Hematopoietic multipotent progenitor cell treated with erythropoietin and hydrocortisone succinate and interleukin-3 and kit ligand, for 17 days (in vitro differentiated cells): ENCODE data around the gene ZNF236.

Source experiments
- DNase-seq: peaks from one replicate; pipeline ENCODE4 v3.0.0-alpha.2; 2015; ENCODE audit warnings: low spot score

ZNF236 gene

DNA sequence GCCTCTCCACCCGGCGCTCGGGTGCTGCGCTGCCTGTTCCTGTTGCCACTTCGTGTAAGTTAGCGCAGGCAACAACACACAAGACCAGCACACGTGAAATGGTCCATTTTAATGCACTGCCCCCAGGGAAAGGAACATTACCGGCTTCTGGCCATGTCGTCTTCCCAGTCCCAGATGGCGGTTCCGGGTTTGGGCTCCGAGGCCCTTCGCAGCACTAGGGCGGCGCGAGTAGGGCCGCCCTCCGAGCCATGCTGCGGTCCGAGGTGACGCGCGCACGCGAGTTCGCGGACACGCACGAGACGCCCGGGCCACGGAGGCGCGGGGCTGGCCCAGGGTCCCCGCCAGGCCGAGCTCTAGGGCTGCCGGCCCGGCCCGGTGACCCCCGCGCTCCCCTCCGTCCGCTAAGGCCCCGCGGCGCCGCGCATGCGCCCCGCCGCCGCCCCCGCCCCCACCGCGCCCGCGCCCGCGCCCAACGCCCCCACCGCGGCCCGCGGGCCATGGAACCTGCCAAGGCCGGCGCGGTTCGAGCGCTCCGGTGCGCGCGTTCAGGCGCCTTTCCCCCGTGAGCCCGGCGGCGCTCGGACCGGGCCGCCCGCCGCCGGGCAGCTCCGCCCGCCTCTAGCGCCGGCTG is 367 bp upstream of the ZNF236 start:
- peak; percentile 46 for DNase-seq

DNA sequence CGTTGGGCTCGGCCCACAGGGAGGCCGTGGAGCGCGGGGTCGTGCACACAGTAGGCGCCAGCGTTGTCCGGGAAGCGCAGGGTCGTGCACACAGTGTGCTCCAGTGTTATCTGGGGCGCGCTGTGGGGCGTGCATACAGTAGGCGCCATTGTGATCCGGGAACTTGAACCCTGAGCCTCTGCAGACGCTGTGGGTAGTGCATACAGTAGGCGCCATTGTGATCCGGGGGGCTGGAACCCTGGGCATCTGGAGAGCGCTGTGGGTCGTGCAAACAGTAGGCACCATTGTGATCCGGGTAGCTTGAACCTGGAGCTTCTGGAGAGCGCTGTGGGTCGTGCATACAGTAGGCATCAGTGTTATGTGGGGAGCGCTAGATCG is 793 bp downstream of the ZNF236 start:
- no peak for DNase-seq

DNA sequence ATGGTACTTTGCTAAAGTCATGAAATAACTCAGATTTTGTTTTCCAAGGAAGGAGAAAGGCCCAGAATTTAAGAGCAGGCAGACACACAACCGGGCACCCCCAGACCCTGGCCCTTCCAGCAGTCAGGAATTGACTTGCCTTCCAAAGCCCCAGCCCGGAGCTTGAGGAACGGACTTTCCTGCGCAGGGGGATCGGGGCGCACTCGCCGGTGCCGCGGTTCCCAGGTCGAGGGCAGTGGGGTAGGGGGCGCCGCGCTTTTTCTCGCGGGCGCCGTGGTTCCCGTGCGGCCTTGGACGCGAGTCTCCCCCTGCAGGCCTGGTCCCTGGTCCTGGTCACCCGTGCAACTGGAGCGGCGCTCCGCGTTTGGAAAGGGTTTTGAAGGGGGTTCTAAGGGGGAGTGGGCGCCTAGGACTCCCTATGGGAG is 1.2 kb downstream of the ZNF236 start:
- no peak for DNase-seq

DNA sequence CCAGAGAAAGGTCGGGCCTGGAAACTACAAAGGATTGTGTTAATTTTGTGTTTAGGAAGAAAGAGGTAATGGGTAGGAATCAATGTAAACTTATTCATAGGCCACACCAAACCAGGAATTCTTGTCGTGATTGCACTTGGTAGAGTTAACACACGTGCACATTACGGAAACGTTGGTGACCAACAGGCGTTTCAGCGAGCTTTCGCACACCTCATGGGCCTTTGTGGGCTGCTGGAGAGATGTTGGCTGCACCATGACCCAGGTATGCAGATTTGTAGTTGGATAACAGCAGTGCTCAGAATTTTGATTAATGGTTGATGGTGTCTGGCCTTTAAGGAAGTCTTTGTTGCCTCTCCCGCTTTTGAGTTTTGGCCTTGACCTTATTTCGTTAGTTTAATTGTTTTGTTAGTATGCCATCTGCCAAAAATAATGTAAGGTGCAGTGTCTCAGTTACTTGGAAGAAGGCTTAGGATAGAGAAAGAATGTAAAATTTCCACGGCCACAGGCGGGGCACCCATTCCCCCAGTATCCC is 1.9 kb downstream of the ZNF236 start:
- DNase-seq, result no peak

DNA sequence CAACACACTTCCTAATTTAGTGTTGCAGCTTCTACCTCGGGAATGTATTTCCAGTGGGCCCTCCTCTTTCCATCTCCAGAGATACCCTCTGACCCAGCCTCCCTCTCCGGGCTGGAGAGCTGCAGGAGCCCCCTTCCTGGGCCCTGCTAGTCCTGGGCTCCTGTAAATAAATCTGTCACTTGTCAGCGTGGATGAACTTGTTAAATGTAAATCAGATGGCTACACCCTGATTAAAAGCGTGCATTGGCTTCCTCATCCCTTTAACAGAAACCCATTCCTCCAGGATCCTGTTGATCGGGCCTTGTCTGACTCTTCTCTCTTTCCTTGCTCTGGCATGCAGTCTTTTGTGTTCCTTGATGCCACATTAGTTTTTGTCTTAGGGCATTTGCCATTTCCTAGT is 2.4 kb downstream of the ZNF236 start:
- no peak for DNase-seq

DNA sequence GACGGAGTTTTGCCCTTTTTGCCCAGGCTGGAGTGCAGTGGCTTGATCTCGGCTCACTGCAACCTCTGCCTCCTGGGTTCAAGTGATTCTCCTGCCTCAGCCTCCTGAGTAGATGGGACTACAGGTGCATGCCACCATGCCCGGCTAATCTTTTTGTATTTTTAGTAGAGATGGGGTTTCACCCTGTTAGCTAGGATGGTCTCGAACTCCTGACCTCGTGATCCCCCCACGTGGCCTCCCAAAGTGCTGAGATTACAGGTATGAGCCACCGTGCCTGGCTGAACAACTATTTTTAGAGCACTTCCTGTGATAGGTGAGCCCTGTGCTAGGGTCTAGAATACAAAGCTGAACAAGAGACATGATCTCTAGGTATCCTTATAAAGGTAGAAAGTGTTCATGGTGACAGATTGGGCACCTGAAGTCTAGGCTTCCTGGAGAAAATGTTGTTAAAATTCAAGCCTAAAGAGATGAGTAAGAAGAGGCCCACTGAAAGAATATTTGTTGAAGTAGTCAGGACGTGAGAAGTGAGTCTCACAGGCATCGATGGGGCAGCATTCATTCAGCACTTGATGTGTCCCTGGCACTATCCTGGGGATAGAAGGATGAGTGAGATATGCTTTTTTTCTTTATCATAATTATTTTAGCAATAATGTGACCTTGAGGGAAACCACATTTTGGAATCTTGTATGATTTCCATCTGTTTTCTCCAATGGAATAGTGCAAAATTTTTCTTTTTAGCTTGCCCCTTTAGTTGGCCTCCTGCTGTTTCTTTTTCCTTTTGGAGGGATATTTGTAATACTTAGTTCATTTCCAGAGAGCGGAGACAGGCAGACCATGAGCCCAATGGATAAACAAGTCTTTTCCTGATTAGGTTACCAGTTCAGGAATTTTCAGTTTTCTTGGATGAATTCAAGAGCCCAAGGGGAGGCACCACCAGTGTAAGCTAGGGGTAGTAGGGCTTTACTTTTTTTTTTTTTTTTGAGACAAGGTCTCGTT is 5.1 kb downstream of the ZNF236 start:
- DNase-seq, result no peak

DNA sequence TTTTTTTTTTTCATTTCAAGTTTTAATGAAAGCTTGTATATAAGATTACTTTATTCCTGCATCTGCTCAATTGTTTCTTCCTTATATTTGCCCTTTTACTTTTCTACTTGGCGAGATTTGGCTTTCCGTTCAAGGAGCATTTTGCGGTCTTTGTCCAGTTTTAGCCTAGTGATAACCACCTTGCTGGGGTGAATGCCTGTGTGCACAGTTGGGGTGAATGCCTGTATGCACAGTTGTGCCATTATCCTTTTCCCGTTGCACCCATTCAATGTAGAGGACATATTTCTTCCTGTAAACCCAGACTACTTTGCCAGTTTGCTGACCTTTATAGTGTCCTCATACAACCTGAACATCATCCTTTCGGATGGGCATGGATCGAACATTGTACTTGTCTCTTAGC is 12.0 kb downstream of the ZNF236 start:
- no peak for DNase-seq

DNA sequence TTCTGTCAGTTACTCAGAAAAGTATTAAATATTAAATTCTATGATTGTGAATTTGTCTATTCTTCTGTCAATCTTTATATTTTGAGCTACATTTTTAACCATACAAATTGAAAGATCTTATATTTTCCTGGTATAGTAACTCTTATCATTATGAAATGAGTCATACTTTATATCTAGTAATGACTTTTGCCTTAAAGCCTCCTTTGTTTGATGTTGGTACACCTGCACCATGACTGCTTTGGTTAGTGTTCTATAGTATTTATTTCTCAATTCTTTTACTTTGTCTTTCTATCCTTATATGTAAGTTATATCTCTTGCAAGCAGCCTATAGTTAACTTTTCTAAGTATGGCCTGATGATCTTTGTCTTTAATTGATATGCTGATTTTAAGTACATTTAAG is 13.0 kb downstream of the ZNF236 start:
- no peak for DNase-seq

DNA sequence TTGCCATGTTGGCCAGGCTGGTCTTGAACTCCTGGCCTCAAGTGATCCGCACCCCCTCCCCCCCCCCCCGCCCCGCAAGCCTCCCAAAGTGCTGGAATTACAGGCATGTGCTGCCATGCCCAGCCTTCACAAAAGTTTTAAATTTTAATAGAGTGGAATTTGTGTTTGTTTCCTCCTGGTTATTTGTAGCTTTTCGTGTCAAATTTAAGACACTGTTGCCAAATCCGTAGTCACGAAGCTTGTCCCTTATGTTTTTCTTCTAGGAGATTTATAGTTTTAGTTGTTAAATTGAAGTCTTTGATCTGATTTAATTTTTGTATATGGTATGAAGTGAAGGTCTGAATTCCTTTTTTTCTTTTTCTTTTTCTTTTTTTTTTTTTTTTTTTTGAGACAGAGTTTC is 14.7 kb downstream of the ZNF236 start:
- no peak for DNase-seq

DNA sequence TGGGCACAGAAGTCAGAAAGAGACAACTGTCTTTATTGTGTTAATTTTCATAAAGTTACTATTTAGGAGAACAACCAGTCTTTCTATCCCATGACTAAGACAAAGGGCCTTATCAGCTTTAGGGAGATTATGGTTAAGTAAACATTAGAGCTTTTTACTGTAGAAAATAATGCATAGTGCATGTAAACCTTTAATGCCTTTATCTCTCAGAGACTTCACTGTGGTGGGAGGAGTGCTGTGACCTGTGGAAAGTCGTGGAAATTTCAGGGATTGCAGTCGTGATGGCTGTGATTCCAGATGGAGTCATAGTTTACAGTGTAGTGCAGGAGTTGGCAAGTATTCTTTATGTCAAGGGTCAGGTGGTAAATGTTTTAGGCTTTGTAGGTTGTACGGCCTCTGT is 15.8 kb downstream of the ZNF236 start:
- DNase-seq, result no peak

DNA sequence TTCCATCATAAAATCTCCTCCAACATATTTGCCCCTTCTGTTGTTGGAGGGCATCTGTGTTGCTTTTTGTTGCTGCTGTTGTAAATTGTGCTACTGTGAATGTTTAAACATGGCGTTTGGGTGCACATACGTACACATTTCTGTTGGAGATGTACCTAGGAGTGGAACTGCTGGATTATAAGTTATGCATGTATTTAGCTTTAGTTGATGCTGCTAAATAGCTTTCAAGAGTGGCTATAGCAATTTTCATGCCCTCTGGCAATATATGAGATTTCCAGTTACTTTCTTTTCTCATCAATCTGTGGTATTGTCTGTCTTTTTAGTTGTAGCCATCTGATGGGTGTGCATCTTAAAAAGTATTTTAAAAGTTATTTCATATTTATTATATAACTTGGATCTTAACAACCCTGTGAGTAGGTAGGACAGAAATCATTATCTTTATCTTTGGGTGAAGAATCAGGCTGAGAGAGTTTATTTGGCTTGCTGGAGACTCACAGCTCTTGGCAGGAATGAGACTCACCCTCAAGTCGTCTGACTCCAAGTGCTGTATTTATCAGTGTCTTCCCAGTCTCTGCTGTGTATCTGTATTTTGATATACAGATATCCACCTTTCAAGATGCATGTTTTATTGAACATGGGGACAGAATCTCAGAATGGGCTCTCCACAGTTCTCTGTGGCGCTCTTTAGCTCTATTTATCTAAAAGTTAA is 16.9 kb downstream of the ZNF236 start:
- DNase-seq, result no peak

DNA sequence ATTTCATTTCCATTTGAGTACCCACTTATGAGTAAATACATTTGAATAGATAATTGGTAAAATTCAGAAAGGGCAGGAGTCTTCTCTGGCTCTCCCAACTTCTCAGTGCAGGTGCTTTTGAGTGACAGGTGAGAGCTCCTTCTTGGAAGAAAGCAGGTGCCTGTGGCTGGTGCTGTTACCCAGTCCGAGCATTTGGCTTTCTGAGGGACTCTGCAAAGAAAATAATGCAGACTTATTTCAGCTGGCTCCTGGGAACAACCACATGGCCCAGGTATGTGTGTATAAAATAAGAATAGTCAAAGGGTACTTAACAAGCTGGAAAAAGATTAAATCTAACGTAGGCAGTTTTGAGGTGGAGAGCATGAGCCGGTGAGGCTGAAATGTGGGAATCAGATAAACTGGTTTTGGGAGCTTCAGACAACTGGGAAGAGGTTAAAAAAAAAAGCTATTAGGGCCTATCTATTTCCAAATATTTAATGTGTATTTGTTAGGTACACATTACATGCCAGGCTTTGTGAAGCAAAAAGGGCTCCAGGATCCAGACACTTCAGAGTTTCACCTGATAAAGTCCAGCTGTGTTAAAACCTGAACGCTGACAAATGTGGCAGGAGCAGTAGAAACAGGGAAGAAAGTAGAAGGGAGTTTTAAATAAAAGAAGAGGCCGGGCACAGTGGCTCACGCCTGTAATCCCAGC is 20.6 kb downstream of the ZNF236 start:
- no peak for DNase-seq

DNA sequence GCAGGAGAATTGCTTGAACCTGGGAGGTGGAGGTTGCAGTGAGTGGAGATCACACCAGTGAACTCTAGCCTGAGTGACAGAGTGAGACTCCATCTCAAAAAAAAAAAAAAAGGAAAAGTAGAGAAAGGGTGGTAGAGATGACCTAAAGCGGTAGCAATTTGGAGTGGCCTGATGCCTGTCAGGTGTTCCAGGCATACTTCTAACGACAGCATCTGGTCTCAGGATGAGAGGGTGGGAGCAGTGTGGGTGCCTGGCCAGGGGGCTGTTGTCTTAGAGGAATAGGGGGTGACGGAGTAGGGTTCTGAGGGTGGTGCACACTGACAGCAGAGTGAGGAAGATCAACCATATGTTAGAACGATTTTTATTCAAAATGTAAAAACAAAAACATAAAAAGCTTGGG is 21.8 kb downstream of the ZNF236 start:
- no peak for DNase-seq

DNA sequence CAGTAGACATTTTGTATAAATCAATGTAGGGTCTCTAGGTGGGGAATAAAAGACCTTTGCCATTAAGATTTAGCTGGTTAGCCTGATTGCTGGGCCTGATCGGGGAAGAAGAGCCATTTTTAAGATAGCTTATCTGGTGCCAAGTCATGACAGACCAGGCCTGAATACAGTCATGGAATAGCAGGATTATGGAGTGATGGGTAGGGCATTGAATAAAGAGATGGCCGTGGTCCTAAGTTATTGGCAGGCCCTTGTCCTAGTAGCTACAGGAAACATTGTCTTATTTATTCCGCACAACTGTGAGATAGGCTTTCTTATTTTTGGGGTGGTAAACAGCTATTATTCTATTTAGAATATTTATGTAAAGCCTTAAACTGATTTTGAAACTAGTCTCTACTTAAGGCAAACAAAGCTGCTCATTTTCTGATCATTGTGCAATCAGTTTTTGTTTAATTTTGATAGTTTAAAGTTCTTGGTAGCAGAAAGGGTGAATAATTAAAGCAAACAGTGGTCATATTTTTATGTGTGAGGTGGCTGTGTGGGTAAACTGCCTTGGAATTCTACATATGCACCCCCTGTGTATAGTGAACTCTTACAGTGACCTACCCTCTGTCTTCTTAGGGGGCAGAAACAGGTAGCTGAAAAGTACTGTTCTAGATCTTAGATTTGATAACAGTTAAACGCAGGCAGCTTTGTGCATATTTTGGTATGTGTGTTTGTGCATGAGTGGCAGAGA is 22.6 kb downstream of the ZNF236 start:
- no peak for DNase-seq

DNA sequence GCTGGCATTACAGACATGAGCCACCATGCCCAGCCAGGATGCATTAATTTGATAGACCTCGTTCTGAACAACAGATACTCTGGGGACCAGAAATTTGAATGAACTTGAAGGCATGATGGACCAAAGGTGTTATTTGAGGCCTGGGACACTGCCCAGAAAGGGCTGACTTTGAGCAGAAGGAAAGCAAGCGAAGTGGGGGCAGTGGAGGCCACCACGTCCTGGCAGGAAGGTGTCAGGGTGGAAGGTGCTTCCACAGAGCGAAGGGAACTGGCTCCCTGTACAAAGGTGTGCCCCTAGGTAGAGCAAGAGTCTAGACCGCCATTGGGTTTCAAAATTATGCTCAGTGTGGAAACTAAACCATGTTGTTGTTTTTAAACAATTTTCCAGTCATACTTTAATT is 23.9 kb downstream of the ZNF236 start:
- no peak for DNase-seq

DNA sequence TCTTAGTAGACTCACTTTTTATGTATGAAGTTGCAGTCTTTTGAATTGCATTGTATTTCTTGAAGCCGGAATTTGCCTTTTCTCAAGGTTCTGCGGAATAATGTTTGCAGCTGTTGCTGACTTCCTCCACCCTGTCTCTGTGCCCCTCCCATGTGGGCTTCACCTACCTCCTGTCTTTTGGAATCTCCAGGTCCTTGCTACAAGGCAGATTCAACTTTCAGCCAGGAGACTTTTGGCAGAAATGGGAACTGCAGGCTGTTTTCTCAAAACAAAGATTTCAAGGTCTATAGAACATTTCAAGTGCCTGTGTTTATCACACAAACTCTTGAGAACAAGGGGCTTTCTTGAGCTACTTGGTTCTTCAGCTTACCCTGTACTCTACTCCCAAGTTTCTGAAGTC is 25.6 kb downstream of the ZNF236 start:
- no peak for DNase-seq

DNA sequence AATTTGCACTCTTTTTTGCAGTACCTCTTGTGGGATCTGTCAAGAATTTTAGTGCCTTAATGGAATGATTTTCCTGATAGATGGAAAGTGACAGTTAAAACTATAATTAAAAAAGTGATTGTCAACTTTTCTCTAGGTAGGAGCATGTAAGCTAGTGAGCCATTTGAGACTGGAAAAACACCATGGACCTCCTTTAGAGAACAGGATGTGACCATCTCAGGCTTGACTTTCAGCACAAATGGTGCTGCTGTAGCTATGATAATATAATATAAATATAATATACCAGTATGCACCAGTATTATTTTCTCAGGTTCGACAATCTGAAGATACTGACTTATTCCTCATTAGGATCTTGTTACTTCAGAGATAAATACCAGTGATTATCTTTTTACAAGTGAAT is 27.8 kb downstream of the ZNF236 start:
- no peak for DNase-seq

DNA sequence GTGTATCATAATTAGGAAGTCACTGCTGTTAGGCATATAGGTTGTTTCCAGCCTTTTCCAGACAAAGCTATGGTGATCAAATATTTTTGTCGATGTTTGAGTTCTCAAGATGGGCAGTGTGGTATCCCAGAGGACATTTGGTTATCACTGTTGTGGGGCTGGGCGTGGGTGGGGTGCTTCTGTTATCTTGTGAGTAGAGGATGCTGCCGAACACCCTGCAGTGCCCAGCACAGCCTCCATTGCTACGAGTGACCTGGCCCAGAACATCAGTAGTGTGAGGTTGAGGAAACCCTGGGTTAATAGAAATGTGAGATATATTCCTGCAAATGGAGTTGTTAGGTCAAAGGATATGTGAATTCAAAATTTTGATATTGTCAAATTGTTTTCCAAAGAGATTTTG is 33.2 kb downstream of the ZNF236 start:
- peak; percentile 46 for DNase-seq

DNA sequence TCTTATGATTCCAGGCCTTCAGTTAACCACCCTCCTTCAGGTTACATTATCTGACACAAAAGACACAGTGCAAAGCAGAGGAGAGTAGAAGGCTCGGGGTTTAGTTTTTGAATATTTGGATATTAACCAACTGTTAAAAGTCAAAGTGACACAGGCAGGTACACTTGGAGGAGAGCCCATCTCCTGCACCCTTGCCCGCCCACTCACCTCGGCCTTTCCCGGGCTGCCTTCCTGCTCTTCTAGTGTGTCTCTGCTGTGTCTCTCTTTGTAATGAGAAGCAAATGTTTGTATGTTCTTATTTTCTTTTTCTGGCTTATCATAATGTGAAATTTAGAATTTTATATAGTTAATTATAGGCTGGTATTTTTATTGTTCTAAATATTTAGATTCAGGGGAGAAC is 35.1 kb downstream of the ZNF236 start:
- no peak for DNase-seq

DNA sequence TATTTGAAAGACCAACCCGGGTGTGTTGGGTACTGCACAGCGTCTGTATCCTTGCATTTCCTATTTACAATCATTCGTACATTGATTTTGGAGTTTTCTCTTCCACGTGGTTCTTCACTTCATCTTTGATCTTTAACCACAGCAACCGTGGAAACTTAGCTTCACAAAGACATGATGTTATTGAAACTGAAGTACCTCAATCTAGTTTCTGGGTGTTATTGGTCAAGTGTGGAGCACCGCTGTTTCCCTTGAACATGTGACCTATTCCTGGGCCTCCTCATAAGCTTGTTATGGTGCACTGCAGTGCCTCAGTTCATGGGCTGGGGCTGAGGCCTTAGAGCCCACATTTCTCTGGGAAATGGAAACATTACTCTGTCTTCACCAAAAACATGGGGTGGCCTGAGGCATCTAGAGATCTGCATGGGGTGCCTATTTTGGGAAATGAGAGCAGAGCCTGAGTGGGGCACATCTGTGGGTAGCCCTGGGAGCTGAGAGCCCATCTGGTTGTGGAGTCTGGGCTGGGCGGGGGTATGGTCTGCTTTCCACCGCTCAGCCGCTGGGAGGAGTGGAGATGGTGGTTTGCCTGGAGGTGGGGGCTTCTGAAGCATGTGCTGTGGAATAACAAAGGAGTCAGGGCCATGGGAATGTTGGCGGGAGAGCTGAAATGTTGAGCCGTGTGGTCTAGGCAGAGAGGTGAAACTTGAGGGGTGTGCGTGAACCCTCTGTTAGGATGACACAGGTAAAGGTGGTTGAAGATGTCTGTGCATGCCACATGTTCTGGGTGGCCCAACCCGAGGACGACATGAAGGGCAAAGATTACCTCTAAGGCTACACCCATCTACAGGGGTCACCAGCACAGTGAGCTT is 37.4 kb downstream of the ZNF236 start:
- no peak for DNase-seq
